Thoracic aorta (tissue), 2 donors: ENCODE data around the gene CACNA2D4. TPM values are rescaled to one million over a fixed set of nuclear protein-coding genes. Genes with fewer than 3 reads are reported as not detected.

ENCODE experiments used
- ATAC-seq: fragments of 150-250 bp; one replicate; pipeline ENCODE4 v1.8.0; 2017; ENCODE audit warnings: low read depth; ENCODE audit not compliant: insufficient number of reproducible peaks, low FRiP score
- DNase-seq: peaks from one replicate; pipeline ENCODE4 v3.0.0-alpha.2; 2020; ENCODE audit warnings: low spot score
- H3K27ac ChIP-seq, 2 donors: fragments of 200-600 bp; sonication (generic); 1 replicate in 1 of 2; 2 replicates in 1 of 2; pipeline ENCODE4 v1.5.1; 2016; ENCODE audit warnings: mild to moderate bottlenecking in 2 of 2, moderate library complexity in 2 of 2
- H3K27me3 ChIP-seq: fragments of 200-600 bp; sonication (generic); replicated peaks from 2 replicates; pipeline ENCODE4 v1.6.0; 2016; ENCODE audit warnings: mild to moderate bottlenecking; ENCODE audit not compliant: insufficient read depth
- H3K36me3 ChIP-seq: fragments of 200-600 bp; sonication (generic); one replicate; pipeline ENCODE4 v1.5.1; 2016
- H3K4me1 ChIP-seq, 2 donors: fragments of 200-600 bp; sonication (generic); 1 replicate in 1 of 2; 2 replicates in 1 of 2; pipeline versions ENCODE4 v1.5.1 to v1.6.0; 2016; ENCODE audit warnings: low read depth in 2 of 2, mild to moderate bottlenecking in 1 of 2; ENCODE audit not compliant: control insufficient read depth in 1 of 2
- H3K4me3 ChIP-seq: fragments of 200-600 bp; sonication (generic); 2 replicates; pipeline ENCODE4 v1.5.1; 2016; ENCODE audit warnings: mild to moderate bottlenecking
- H3K9me3 ChIP-seq: fragments of 200-600 bp; sonication (generic); 2 replicates; pipeline ENCODE4 v1.5.1; 2016
- CTCF ChIP-seq: fragments of 200-600 bp; sonication (generic); IDR thresholded peaks from one replicate; pipeline ENCODE4 v1.5.1; 2019; ENCODE audit warnings: antibody characterized with exemption
- total RNA-seq, 2 donors: library from RNA; depleted of rRNA; stranded (reverse); fragments of >200 nt; gene quantifications; one replicate each; pipeline versions ENCODE4 v1.1.0 to v1.2.3, GENCODE V29; 2016

Gene CACNA2D4
- total RNA-seq, 2 donors from 2014 or later: 8.7 to 12.3 TPM

- peaks cover 0 to 37% of the 10 kb centered on the region in 2 donors for H3K4me1 ChIP-seq
- no peak overlapping the region for H3K27ac ChIP-seq
- no peaks in the 10 kb centered on the region for H3K9me3 ChIP-seq
- DNase-seq: no peak
- H3K4me3 ChIP-seq: no peak overlapping the region
- no peaks in the 10 kb centered on the region for H3K27me3 ChIP-seq
- no peak for TF ChIP-seq CTCF
- ATAC-seq: no peak
- H3K36me3 ChIP-seq: no peaks in the 10 kb centered on the region
Measured at GRCh38 chr12:1808798-1809480, 109.5 kb downstream of the CACNA2D4 start.

- H3K9me3 ChIP-seq: no peaks in the 10 kb centered on the region
- no peak overlapping the region for H3K27ac ChIP-seq
- H3K4me1 ChIP-seq: peaks cover 0 to 37% of the 10 kb centered on the region in 2 donors
- H3K36me3 ChIP-seq: no peaks in the 10 kb centered on the region
- H3K4me3 ChIP-seq: no peak overlapping the region
- H3K27me3 ChIP-seq: no peaks in the 10 kb centered on the region
- DNase-seq: no peak
- ATAC-seq: no peak
- no peak for TF ChIP-seq CTCF
Measured at GRCh38 chr12:1808036-1808797, 110.2 kb downstream of the CACNA2D4 start.

- no peak overlapping the region for H3K4me3 ChIP-seq
- TF ChIP-seq CTCF: no peak
- ATAC-seq: no peak
- H3K9me3 ChIP-seq: no peaks in the 10 kb centered on the region
- no peaks in the 10 kb centered on the region for H3K36me3 ChIP-seq
- H3K27me3 ChIP-seq: no peaks in the 10 kb centered on the region
- no peak for DNase-seq
- H3K4me1 ChIP-seq: peaks cover 0 to 37% of the 10 kb centered on the region in 2 donors
- H3K27ac ChIP-seq: no peak overlapping the region
Measured at GRCh38 chr12:1807087-1807860, 111.2 kb downstream of the CACNA2D4 start.

GRCh38 chr12:1806301-1807086 is 112.0 kb downstream of the CACNA2D4 start:
- no peaks in the 10 kb centered on the region for H3K36me3 ChIP-seq
- no peak for TF ChIP-seq CTCF
- H3K4me1 ChIP-seq: peaks cover 0 to 37% of the 10 kb centered on the region in 2 donors
- DNase-seq (no peak), ATAC-seq (no peak)
- no peaks in the 10 kb centered on the region for H3K27me3 ChIP-seq
- no peak overlapping the region for H3K27ac ChIP-seq
- no peaks in the 10 kb centered on the region for H3K9me3 ChIP-seq
- H3K4me3 ChIP-seq: no peak overlapping the region
